D721Med (cell line): ENCODE data around the gene AXIN1.

Experiments
- DNase-seq: peaks from one replicate; pipeline ENCODE4 v3.0.0; 2011; ENCODE audit warnings: low spot score; ENCODE audit not compliant: insufficient read length
- FAIRE-seq: peaks from 2 replicates; lab custom pipeline; 2011; peaks lifted over from hg19 to GRCh38; lab: Jason Lieb, UNC
- CTCF ChIP-seq: IDR thresholded peaks from 2 replicates; pipeline ENCODE4 v1.5.1; 2012; ENCODE audit warnings: mild to moderate bottlenecking, control low read depth; ENCODE audit not compliant: insufficient read depth; ENCODE audit errors: missing control alignments

AXIN1 gene

GRCh38 chr16:316741-317464 is 35.6 kb downstream of the AXIN1 start:
- no peak for DNase-seq
- TF ChIP-seq CTCF: no peak
- no peak for FAIRE-seq

GRCh38 chr16:314795-315299 is 37.7 kb downstream of the AXIN1 start:
- TF ChIP-seq CTCF: no peak

GRCh38 chr16:314351-314750 is 38.2 kb downstream of the AXIN1 start:
- no peak for TF ChIP-seq CTCF
- DNase-seq (no peak), FAIRE-seq (no peak)

More at GRCh38 chr16:314795-315299, 37.7 kb downstream of the AXIN1 start:
- DNase-seq (no peak), FAIRE-seq (no peak)

GRCh38 chr16:311725-312124 is 40.8 kb downstream of the AXIN1 start:
- no peak for FAIRE-seq
- TF ChIP-seq CTCF: no peak
- no peak for DNase-seq

GRCh38 chr16:309476-309875 is 43.0 kb downstream of the AXIN1 start:
- DNase-seq: no peak
- FAIRE-seq: no peak
- TF ChIP-seq CTCF: no peak

- DNase-seq (no peak), FAIRE-seq (no peak)
- no peak for TF ChIP-seq CTCF
These were observed 44.7 kb downstream of the AXIN1 start for GRCh38 chr16:307691-308312.

- TF ChIP-seq CTCF: no peak
- no peak for DNase-seq
- no peak for FAIRE-seq
These were observed 45.6 kb downstream of the AXIN1 start for GRCh38 chr16:306911-307370.
